Neuron (in vitro differentiated cells): ENCODE data around the gene KMT2B.

Experiments
- H2AFZ ChIP-seq: one replicate; pipeline ENCODE4 v1.6.1; 2013; ENCODE audit warnings: low read depth, mild to moderate bottlenecking, inconsistent platforms, low read length, moderate library complexity
- H3K27me3 ChIP-seq: one replicate; pipeline ENCODE4 v1.6.1; 2013; ENCODE audit warnings: low read length; ENCODE audit not compliant: insufficient read depth
- H3K36me3 ChIP-seq: one replicate; pipeline ENCODE4 v1.6.1; 2013; ENCODE audit warnings: low read length; ENCODE audit not compliant: insufficient read depth
- H3K4me1 ChIP-seq: one replicate; pipeline ENCODE4 v1.6.1; 2013; ENCODE audit warnings: low read length; ENCODE audit not compliant: insufficient read depth
- H3K4me3 ChIP-seq: 2 replicates; pipeline ENCODE4 v1.5.1; 2013; ENCODE audit warnings: mild to moderate bottlenecking, low read length, moderate library complexity
- H3K9me3 ChIP-seq: one replicate; pipeline ENCODE4 v1.6.1; 2013; ENCODE audit warnings: low read length

The KMT2B gene

DNA sequence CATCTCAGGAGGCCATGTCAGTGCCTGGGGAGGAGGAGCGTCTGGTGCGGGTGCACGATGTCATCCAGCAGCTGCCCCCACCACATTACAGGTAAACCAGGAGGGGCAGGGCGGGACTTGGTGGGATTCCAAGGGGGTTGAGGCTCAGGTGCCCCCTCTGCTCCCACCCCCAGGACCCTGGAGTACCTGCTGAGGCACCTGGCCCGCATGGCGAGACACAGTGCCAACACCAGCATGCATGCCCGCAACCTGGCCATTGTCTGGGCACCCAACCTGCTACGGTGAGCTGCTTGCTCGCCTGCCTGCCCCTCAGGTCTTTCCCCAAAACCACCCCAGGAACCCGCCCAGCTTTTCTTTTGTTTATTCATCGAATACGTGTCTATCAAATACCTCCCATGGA is 64.8 kb downstream of the KMT2B start:
- H3K9me3 ChIP-seq, result no peaks in the 10 kb centered on the region
- no peak overlapping the region for H2AFZ ChIP-seq
- H3K4me3 ChIP-seq, result no peak overlapping the region
- peaks cover under 1% of the 10 kb centered on the region for H3K4me1 ChIP-seq
- no peaks in the 10 kb centered on the region for H3K27me3 ChIP-seq
- peaks cover 78% of the 10 kb centered on the region for H3K36me3 ChIP-seq

GRCh38 chr19:35783469-35784434 is 65.9 kb downstream of the KMT2B start:
- Histone ChIP-seq H3K4me1 (no peaks in the 10 kb centered on the region), H3K36me3 (peaks cover 66% of the 10 kb centered on the region), H2AFZ (no peak overlapping the region), H3K27me3 (no peaks in the 10 kb centered on the region), H3K4me3 (no peak overlapping the region), H3K9me3 (no peaks in the 10 kb centered on the region)

DNA sequence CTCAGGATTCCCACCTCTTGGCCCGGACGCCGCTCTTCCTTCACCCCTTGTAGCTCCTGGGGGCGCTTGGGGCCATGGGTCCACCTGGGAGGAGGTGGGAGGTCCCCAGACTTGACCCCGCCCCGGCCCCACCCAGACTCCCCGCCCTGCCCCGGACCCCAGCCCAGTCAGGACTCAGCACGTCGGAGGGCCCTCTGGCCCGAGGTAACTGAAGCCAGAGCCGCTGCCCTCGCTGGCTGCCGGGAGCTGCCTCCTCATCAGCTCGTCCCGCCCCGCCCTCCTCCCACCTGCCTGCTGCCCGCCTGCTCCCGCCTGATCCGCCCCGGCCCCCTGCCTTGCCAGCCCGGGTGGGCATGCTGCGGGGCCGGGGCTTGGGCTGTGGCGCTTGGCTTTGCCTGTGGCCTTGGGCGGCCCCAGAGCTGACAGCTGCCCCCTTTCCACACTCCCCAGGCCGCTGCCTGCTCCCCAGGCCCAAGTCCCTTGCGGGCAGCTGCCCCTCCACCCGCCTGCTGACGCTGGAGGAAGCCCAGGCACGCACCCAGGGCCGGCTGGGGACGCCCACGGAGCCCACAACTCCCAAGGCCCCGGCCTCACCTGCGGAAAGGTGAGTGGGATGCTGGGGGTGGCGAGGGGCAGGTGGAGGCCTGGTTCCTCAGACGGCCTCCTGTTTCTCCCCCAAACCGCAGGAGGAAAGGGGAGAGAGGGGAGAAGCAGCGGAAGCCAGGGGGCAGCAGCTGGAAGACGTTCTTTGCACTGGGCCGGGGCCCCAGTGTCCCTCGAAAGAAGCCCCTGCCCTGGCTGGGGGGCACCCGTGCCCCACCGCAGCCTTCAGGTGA is 66.9 kb downstream of the KMT2B start:
- peaks cover 61% of the 10 kb centered on the region for H3K36me3 ChIP-seq
- H2AFZ ChIP-seq, result no peak overlapping the region
- no peak overlapping the region for H3K4me3 ChIP-seq
- no peaks in the 10 kb centered on the region for H3K9me3 ChIP-seq
- no peaks in the 10 kb centered on the region for H3K27me3 ChIP-seq
- H3K4me1 ChIP-seq, result no peaks in the 10 kb centered on the region

DNA sequence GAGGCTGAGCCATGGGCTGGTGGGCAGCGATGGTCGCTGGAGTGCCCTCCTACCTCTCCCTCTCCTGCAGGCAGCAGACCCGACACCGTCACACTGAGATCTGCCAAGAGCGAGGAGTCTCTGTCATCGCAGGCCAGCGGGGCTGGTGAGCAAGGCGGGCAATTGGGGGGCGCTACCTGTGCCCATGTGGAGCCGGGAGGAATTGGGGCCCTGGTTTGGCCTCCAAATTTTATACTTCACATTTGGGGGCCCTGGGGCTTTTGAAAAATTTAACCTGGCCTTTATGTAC is 67.5 kb downstream of the KMT2B start:
- Histone ChIP-seq H3K27me3 (no peaks in the 10 kb centered on the region), H3K36me3 (peaks cover 56% of the 10 kb centered on the region), H3K9me3 (no peaks in the 10 kb centered on the region), H3K4me1 (no peaks in the 10 kb centered on the region), H2AFZ (no peak overlapping the region), H3K4me3 (no peak overlapping the region)

- Histone ChIP-seq H3K27me3 (no peaks in the 10 kb centered on the region), H3K4me1 (no peaks in the 10 kb centered on the region), H3K4me3 (no peak overlapping the region), H3K36me3 (peaks cover 45% of the 10 kb centered on the region), H3K9me3 (no peaks in the 10 kb centered on the region), H2AFZ (no peak overlapping the region)
Observed at GRCh38 chr19:35786299-35787160, 68.7 kb downstream of the KMT2B start.

- no peaks in the 10 kb centered on the region for H3K27me3 ChIP-seq
- H2AFZ ChIP-seq, result no peak overlapping the region
- no peaks in the 10 kb centered on the region for H3K9me3 ChIP-seq
- no peaks in the 10 kb centered on the region for H3K4me1 ChIP-seq
- H3K4me3 ChIP-seq, result no peak overlapping the region
- peaks cover 37% of the 10 kb centered on the region for H3K36me3 ChIP-seq
Observed at GRCh38 chr19:35787227-35787799, 69.5 kb downstream of the KMT2B start.
